Suppressor macrophage treated with lipopolysaccharide for 1 hour (primary cell): ENCODE data around the gene SNED1.

Experiments used
- DNase-seq, 3 donors: peaks; one replicate each; pipeline ENCODE4 v3.0.0-alpha.2; 2020 to 2022

SNED1 gene

GRCh38 chr2:240992572-240993291 is 5.7 kb upstream of the SNED1 start:
- peak; percentile 18 to 29 (median 21) for DNase-seq

GRCh38 chr2:240993446-240994170 is 4.8 kb upstream of the SNED1 start:
- DNase-seq = no peak

- DNase-seq = no peak
These were observed 4.1 kb upstream of the SNED1 start for GRCh38 chr2:240994171-240994896.

GRCh38 chr2:240995041-240996021 is 3.1 kb upstream of the SNED1 start:
- DNase-seq = no peak

GRCh38 chr2:240996161-240996833 is 2.1 kb upstream of the SNED1 start:
- DNase-seq = no peak

- DNase-seq = no peak
These were observed 1.6 kb upstream of the SNED1 start for GRCh38 chr2:240996834-240997140.

- DNase-seq = no peak
These were observed 1.1 kb upstream of the SNED1 start for GRCh38 chr2:240997141-240997855.

- no peak for DNase-seq
These were observed 232 bp downstream of the SNED1 start for GRCh38 chr2:240998706-240998994.

- DNase-seq = peak; percentile 28 to 71 (median 56)
These were observed 775 bp downstream of the SNED1 start for GRCh38 chr2:240998995-240999791.

- DNase-seq = no peak
These were observed 1.6 kb downstream of the SNED1 start for GRCh38 chr2:240999873-241000541.

GRCh38 chr2:241000831-241001321 is 2.5 kb downstream of the SNED1 start:
- no peak for DNase-seq

- DNase-seq = no peak
These were observed 3.2 kb downstream of the SNED1 start for GRCh38 chr2:241001413-241002274.

- DNase-seq = no peak
These were observed 4.0 kb downstream of the SNED1 start for GRCh38 chr2:241002275-241003046.

- DNase-seq = no peak
These were observed 4.6 kb downstream of the SNED1 start for GRCh38 chr2:241003047-241003360.

- no peak for DNase-seq
These were observed 5.0 kb downstream of the SNED1 start for GRCh38 chr2:241003369-241003768.

- no peak for DNase-seq
These were observed 5.6 kb downstream of the SNED1 start for GRCh38 chr2:241003830-241004564.

- DNase-seq = no peak
These were observed 7.2 kb downstream of the SNED1 start for GRCh38 chr2:241005569-241005968.

- DNase-seq = no peak
These were observed 8.0 kb downstream of the SNED1 start for GRCh38 chr2:241006412-241006811.
